Mammary epithelial cell (primary cell): Measurements from ENCODE around the gene CCNE1.

Experiments
- EZH2 ChIP-seq: IDR thresholded peaks from 2 replicates; pipeline ENCODE4 v1.6.1; 2012; ENCODE audit warnings: low read length, inconsistent platforms, borderline replicate concordance
- TF ChIP-seq, protein P1 (sequence below), 2 donors: IDR thresholded peaks in 1 of 2; conservative IDR thresholded peaks in 1 of 2; 2 replicates each; pipeline ENCODE4 v1.5.1; 2011 to 2012; ENCODE audit warnings: inconsistent platforms in 2 of 2, low read length in 2 of 2, mild to moderate bottlenecking in 2 of 2, control low read depth in 1 of 2, low read depth in 1 of 2; ENCODE audit not compliant: insufficient read depth in 1 of 2; ENCODE audit errors: extremely low read depth in 1 of 2

DNA sequence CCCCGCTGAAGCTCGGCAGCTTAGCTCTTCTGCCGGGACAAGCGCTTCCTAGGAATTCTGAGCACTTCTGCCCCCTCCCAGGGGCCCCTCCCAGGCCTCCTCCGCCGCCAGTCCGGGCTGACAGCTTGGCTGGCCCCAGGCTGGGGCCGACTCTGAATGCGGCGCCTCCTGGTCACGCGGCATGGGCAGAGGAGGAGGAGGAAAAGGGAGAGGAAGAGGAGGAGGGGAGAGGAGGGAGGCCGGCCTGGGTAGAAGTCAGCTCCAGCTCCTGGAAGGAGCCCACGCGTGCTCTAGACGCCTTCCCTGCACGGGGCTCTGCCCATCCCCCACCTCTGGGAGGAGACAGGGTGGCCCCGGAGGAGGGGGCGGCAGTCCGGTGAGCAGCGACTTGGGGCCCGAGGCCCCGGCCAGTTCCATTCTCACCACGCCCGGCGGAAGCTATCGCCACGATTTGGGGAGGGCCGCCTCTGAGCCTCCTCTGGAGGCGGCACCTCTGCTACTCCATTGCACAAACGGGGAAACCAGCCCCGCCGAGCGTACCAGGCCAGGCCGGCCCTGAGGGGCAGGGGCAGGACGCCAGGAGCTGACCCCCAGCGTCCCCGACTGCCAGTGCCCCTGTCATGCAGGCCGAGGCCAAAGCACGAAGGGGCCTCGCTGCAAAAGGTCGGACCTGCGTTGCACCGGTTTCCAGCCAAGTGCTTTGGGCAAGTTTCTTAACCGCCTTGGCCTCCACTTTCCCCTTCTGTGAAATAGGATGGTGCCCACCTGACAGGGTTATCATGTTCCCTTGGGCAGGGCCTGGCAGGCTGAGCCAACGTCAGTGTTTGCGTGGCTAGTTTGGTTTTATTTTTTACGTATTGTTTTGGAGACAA, 31.6 kb downstream of the CCNE1 start:
- TF ChIP-seq, protein P1, sequence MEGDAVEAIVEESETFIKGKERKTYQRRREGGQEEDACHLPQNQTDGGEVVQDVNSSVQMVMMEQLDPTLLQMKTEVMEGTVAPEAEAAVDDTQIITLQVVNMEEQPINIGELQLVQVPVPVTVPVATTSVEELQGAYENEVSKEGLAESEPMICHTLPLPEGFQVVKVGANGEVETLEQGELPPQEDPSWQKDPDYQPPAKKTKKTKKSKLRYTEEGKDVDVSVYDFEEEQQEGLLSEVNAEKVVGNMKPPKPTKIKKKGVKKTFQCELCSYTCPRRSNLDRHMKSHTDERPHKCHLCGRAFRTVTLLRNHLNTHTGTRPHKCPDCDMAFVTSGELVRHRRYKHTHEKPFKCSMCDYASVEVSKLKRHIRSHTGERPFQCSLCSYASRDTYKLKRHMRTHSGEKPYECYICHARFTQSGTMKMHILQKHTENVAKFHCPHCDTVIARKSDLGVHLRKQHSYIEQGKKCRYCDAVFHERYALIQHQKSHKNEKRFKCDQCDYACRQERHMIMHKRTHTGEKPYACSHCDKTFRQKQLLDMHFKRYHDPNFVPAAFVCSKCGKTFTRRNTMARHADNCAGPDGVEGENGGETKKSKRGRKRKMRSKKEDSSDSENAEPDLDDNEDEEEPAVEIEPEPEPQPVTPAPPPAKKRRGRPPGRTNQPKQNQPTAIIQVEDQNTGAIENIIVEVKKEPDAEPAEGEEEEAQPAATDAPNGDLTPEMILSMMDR (conservative IDR thresholded peaks at IDR 0.05 in 1 of 2, IDR thresholded peaks at IDR 0.05 in 1 of 2; ENCODE audit: extremely low read depth in 1 of 2, insufficient read depth in 1 of 2, low read depth in 1 of 2, low read length in 2 of 2): no peak
- no peak for TF ChIP-seq EZH2
